Stimulated activated naive CD4-positive, alpha-beta T cell treated with Interleukin-2 at 50 U/mL for 16 hours (primary cell): ENCODE results near the gene SHROOM3.

Source experiments
- DNase-seq: peaks from one replicate; lab custom pipeline; 2025; lab: John Stamatoyannopoulos, UW

Gene SHROOM3

GRCh38 chr4:76821641-76822040 is 386.6 kb downstream of the SHROOM3 start:
- no peak for DNase-seq

GRCh38 chr4:76822303-76822702 is 387.3 kb downstream of the SHROOM3 start:
- DNase-seq, result no peak

GRCh38 chr4:76823495-76823894 is 388.5 kb downstream of the SHROOM3 start:
- no peak for DNase-seq

- DNase-seq, result no peak
Observed at GRCh38 chr4:76830612-76830963, 395.6 kb downstream of the SHROOM3 start.

GRCh38 chr4:76830964-76831703 is 396.1 kb downstream of the SHROOM3 start:
- DNase-seq, result no peak

- no peak for DNase-seq
Observed at GRCh38 chr4:76831711-76832373, 396.8 kb downstream of the SHROOM3 start.
